ENCODE data around the gene PKD1. TPM values are rescaled to one million over a fixed set of nuclear protein-coding genes. Genes with fewer than 3 reads are reported as not detected.

The PKD1 gene
- total RNA-seq, 1 donor from 2014 or later = 70.3 TPM

- no peak for DNase-seq
Observed at GRCh38 chr16:2170080-2170479, 34.4 kb upstream of the PKD1 start.

- DNase-seq = no peak
Observed at GRCh38 chr16:2167068-2167638, 31.5 kb upstream of the PKD1 start.

GRCh38 chr16:2166263-2167067 lies 30.8 kb upstream of the PKD1 start:
- DNase-seq = no peak

GRCh38 chr16:2165861-2166260 lies 30.2 kb upstream of the PKD1 start:
- DNase-seq = no peak

GRCh38 chr16:2163211-2163881 lies 27.6 kb upstream of the PKD1 start:
- no peak for DNase-seq

- DNase-seq = no peak
Observed at GRCh38 chr16:2162676-2163118, 27.0 kb upstream of the PKD1 start.

GRCh38 chr16:2161911-2162310 lies 26.2 kb upstream of the PKD1 start:
- DNase-seq = no peak

GRCh38 chr16:2160915-2161551 lies 25.3 kb upstream of the PKD1 start:
- no peak for DNase-seq

GRCh38 chr16:2159175-2159838 lies 23.6 kb upstream of the PKD1 start:
- no peak for DNase-seq

- DNase-seq = no peak
Observed at GRCh38 chr16:2158262-2158638, 22.6 kb upstream of the PKD1 start.

- DNase-seq = no peak
Observed at GRCh38 chr16:2157480-2158261, 22.0 kb upstream of the PKD1 start.

- DNase-seq = no peak
Observed at GRCh38 chr16:2156849-2157224, 21.1 kb upstream of the PKD1 start.

GRCh38 chr16:2155977-2156848 lies 20.5 kb upstream of the PKD1 start:
- DNase-seq = no peak

GRCh38 chr16:2155091-2155950 lies 19.6 kb upstream of the PKD1 start, which contains the start of gene TRAF7:
TRAF7 (plus strand) TSS chr16:2155782; CDS start chr16:2163921, 8,139 bp downstream.
- peak; percentile 99 for DNase-seq

- no peak for DNase-seq
Observed at GRCh38 chr16:2154533-2155090, 18.9 kb upstream of the PKD1 start.

GRCh38 chr16:2152695-2153506 lies 17.2 kb upstream of the PKD1 start:
- no peak for DNase-seq

GRCh38 chr16:2151188-2152091 lies 15.7 kb upstream of the PKD1 start:
- no peak for DNase-seq
